Measurements from ENCODE around the gene PAMR1.

DNA sequence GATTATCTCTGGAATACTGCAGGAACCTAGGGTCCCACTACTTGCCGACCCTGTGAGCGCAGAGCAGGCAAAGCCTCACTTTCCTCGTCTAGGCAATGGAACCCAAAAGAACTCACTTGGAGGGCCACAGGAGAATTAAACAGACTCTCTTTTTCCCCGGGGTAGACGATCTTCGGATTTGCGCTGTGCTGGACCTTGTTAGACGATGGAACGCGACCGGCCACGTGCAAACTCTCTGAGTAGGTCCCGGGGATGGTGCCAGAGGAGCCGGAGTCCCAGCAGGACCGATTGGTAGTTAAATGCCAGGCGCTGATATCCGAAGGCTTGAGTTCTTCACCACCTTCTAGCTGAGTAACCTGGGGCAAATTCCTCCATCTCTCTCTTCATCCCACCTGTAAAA, 105.0 kb downstream of the PAMR1 start:
- TF ChIP-seq POLR2A (IDR thresholded peaks at IDR 0.05; ENCODE audit: low read length) (no peak), GATA1 (IDR thresholded peaks at IDR 0.05; ENCODE audit: low read depth, low read length) (no peak)

Measured in erythroblast (primary cell).